Measurements from ENCODE around the gene MLLT11.

MLLT11 gene

GRCh38 chr1:151058692-151059091 lies 1.5 kb upstream of the MLLT11 start:
- no peak for DNase-seq

- peak; percentile 85 to 86 for DNase-seq
Observed at GRCh38 chr1:151059109-151060006, 839 bp upstream of the MLLT11 start, which contains the start of gene CDC42SE1. Gene CDC42SE1 (minus strand): TSS chr1:151059622. CDS start chr1:151055730, 3,892 bp downstream.

- no peak for DNase-seq
Observed at GRCh38 chr1:151060657-151061421, 642 bp downstream of the MLLT11 start.

- DNase-seq, result no peak
Observed at GRCh38 chr1:151061704-151062103, 1.5 kb downstream of the MLLT11 start.

GRCh38 chr1:151062741-151063371 lies 2.7 kb downstream of the MLLT11 start:
- DNase-seq, result peak in 1 of 2 donors; percentile 67

- no peak for DNase-seq
Observed at GRCh38 chr1:151065089-151065645, 5.0 kb downstream of the MLLT11 start.

GRCh38 chr1:151067185-151067584 lies 7.0 kb downstream of the MLLT11 start:
- no peak for DNase-seq

- no peak for DNase-seq
Observed at GRCh38 chr1:151069103-151069486, 8.9 kb downstream of the MLLT11 start.

- DNase-seq, result peak; percentile 68 to 90
Observed at GRCh38 chr1:151070474-151071276, 10.5 kb downstream of the MLLT11 start, which contains the start of gene GABPB2. Gene GABPB2 (plus strand): TSS chr1:151070761. CDS start chr1:151088190, 17,429 bp downstream.

- DNase-seq, result no peak
Observed at GRCh38 chr1:151072224-151072623, 12.0 kb downstream of the MLLT11 start.

GRCh38 chr1:151085953-151086559 lies 25.9 kb downstream of the MLLT11 start:
- no peak for DNase-seq

GRCh38 chr1:151097426-151097825 lies 37.2 kb downstream of the MLLT11 start:
- peak in 1 of 2 donors; percentile 5 for DNase-seq

GRCh38 chr1:151098126-151098525 lies 37.9 kb downstream of the MLLT11 start:
- no peak for DNase-seq

GRCh38 chr1:151104630-151105029 lies 44.4 kb downstream of the MLLT11 start:
- DNase-seq, result no peak

GRCh38 chr1:151106894-151107293 lies 46.7 kb downstream of the MLLT11 start:
- DNase-seq, result peak in 1 of 2 donors; percentile 6

GRCh38 chr1:151108331-151108730 lies 48.1 kb downstream of the MLLT11 start:
- DNase-seq, result no peak

GRCh38 chr1:151113877-151114276 lies 53.7 kb downstream of the MLLT11 start:
- no peak for DNase-seq

Measured in inflammatory macrophage treated with lipopolysaccharide for 1 hour (primary cell).